GM21367 (cell line): Measurements from ENCODE around the gene PCDHB11.
"Not testable (repeated sequence)": the region's sequence is repeated elsewhere in the genome, so short reads cannot be mapped to it uniquely, and the experiment has no call there.

ENCODE experiments used
- ATAC-seq: cut with Tn5 transposase; IDR thresholded peaks from one replicate; pipeline ENCODE4 v1.9.1; 2021; ENCODE audit not compliant: unreplicated experiment

PCDHB11 gene

DNA sequence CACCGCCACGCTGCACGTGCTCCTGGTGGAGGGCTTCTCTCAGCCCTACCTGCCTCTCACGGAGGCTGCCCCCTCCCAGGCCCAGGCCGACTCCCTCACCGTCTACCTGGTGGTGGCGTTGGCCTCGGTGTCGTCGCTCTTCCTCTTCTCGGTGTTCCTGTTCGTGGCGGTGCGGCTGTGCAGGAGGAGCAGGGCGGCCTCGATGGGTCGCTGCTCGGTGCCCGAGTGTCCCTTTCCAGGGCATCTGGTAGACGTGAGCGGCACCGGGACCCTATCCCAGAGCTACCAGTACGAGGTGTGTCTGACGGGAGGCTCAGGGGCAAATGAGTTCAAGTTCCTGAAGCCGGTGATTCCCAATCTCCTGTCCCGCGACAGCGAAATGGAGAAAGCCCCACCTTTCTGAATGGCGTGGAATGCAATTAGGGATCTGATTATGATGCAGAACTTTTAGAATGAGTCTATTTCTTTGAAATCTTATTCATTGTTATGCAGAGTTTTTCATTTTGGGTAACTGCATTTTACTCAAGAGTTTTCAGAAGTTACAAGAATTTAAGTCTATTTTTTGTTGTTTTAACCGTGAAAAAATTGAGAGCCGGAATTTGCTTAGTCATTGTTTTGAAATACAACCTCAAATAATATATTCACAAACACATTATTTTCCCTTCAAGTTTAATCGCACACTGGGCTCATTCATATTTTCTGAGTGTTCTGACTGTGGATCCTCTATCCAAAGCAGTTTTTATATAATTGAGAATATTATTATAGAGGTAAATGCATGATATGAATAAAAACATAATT, 37.3 kb downstream of the PCDHB11 start:
- ATAC-seq = no peak

GRCh38 chr5:141241496-141241895, 42.1 kb downstream of the PCDHB11 start:
- ATAC-seq = no peak

- ATAC-seq = no peak
These were observed 45.9 kb downstream of the PCDHB11 start, which contains the start of gene PCDHB15 for GRCh38 chr5:141245250-141245717. Gene PCDHB15 (plus strand): TSS chr5:141245395. CDS start chr5:141245579, 184 bp downstream.

GRCh38 chr5:141246971-141247370, 47.5 kb downstream of the PCDHB11 start:
- ATAC-seq = not testable (repeated sequence)

DNA sequence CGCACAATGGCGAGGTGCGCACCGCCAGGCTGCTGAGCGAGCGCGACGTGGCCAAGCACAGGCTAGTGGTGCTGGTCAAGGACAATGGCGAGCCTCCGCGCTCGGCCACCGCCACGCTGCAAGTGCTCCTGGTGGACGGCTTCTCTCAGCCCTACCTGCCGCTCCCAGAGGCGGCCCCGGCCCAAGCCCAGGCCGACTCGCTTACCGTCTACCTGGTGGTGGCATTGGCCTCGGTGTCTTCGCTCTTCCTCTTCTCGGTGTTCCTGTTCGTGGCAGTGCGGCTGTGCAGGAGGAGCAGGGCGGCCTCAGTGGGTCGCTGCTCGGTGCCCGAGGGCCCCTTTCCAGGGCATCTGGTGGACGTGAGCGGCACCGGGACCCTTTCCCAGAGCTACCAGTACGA, 48.0 kb downstream of the PCDHB11 start:
- ATAC-seq = not testable (repeated sequence)

- ATAC-seq = no peak
These were observed 51.1 kb downstream of the PCDHB11 start for GRCh38 chr5:141250576-141250975.
